ENCODE data around the gene MCOLN1. TPM values are rescaled to one million over a fixed set of nuclear protein-coding genes. Genes with fewer than 3 reads are reported as not detected.
A peak's percentile ranks its signal among the peaks of the same experiment; 100 is the strongest.

The MCOLN1 gene
- total and polyA plus RNA-seq, 9 of the 15 experiments (the other 6 are each of a cell fraction or from before 2014, with no cell fraction given) = 0.25 to 15.4 (median 7.1) TPM

DNA sequence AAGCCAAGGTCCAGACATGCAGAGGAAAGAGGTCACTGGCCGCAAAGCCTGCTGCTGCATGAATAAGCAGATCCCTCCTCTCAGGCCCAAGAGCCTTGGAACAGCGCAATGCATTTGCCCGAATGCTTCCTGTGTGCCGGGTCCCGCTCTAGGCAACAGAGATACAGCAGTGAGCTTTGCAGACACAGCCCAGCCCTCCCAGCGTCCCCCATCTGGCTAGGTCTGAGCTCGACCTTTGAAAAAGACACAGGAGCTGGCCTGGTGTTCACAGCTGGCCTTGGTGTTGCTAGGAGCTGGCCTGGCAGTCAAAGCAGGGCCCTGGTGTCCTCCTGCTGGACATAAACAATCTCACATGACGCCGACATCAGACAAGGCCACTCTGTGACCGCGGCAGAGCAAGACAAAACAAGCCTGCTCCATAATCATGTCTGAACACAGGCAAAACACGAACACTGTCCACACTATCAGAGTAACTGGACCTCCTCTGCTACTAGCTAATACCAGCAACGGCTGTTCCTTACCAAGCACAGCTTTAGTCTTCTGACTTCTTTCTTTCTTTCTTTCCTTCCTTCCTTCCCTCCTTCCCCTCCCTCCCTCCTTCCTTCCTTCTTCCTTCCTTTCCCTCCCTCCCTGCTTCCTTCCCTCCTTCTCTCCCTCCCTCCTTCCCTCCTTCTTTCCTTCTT is 27.9 kb upstream of the MCOLN1 start (continued):
- no peak for TF ChIP-seq NFYB (IDR thresholded peaks at IDR 0.05; ENCODE audit: extremely low read depth, insufficient read length)
- TF ChIP-seq TEAD4 (IDR thresholded peaks at IDR 0.05; ENCODE audit: low read length) = no peak
- TF ChIP-seq TEAD4 (CRISPR knock-in tag; IDR thresholded peaks at IDR 0.05; ENCODE audit: borderline replicate concordance) = no peak
- peak; percentile 52 for TF ChIP-seq RBBP5 (IDR thresholded peaks at IDR 0.05; ENCODE audit: borderline replicate concordance, insufficient read depth, low read length, poor library complexity, severe bottlenecking)
- no peak for TF ChIP-seq IRF9 (tag; IDR thresholded peaks at IDR 0.05)
- peak; percentile 32; the same call in 1 of the 2 replicates for TF ChIP-seq MTA2 (IDR thresholded peaks at IDR 0.05; ENCODE audit: low read depth)
- TF ChIP-seq, protein P1, sequence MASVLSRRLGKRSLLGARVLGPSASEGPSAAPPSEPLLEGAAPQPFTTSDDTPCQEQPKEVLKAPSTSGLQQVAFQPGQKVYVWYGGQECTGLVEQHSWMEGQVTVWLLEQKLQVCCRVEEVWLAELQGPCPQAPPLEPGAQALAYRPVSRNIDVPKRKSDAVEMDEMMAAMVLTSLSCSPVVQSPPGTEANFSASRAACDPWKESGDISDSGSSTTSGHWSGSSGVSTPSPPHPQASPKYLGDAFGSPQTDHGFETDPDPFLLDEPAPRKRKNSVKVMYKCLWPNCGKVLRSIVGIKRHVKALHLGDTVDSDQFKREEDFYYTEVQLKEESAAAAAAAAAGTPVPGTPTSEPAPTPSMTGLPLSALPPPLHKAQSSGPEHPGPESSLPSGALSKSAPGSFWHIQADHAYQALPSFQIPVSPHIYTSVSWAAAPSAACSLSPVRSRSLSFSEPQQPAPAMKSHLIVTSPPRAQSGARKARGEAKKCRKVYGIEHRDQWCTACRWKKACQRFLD (CRISPR knock-in tag; IDR thresholded peaks at IDR 0.05) = peak; percentile 55; the same call in 1 of the 2 replicates
- TF ChIP-seq BDP1 (IDR thresholded peaks at IDR 0.05; ENCODE audit: insufficient read depth, insufficient read length) = no peak
- no peak for TF ChIP-seq CREB1 (IDR thresholded peaks at IDR 0.05)
- TF ChIP-seq CREB1 (CRISPR knock-in tag; IDR thresholded peaks at IDR 0.05) = no peak
- no peak for TF ChIP-seq NR3C1 (CRISPR knock-in tag; IDR thresholded peaks at IDR 0.05)
- no peak for TF ChIP-seq ZNF584 (CRISPR knock-in tag; IDR thresholded peaks at IDR 0.05; ENCODE audit: low read depth)
- TF ChIP-seq ZNF445 (CRISPR knock-in tag; IDR thresholded peaks at IDR 0.05; ENCODE audit: low read depth) = no peak
- TF ChIP-seq CBX2 (IDR thresholded peaks at IDR 0.05; ENCODE audit: insufficient read depth, low read length, poor library complexity, severe bottlenecking) = no peak
- 0 out of 2 replicates have a peak, but pooled peaks have one; percentile 35 for TF ChIP-seq NBN (IDR thresholded peaks at IDR 0.05; ENCODE audit: low read depth)
- TF ChIP-seq ADNP (tag; IDR thresholded peaks at IDR 0.05) = no peak
- peak; percentile 91 for TF ChIP-seq MTA1 (IDR thresholded peaks at IDR 0.05; ENCODE audit: borderline replicate concordance)
- TF ChIP-seq, protein P2, sequence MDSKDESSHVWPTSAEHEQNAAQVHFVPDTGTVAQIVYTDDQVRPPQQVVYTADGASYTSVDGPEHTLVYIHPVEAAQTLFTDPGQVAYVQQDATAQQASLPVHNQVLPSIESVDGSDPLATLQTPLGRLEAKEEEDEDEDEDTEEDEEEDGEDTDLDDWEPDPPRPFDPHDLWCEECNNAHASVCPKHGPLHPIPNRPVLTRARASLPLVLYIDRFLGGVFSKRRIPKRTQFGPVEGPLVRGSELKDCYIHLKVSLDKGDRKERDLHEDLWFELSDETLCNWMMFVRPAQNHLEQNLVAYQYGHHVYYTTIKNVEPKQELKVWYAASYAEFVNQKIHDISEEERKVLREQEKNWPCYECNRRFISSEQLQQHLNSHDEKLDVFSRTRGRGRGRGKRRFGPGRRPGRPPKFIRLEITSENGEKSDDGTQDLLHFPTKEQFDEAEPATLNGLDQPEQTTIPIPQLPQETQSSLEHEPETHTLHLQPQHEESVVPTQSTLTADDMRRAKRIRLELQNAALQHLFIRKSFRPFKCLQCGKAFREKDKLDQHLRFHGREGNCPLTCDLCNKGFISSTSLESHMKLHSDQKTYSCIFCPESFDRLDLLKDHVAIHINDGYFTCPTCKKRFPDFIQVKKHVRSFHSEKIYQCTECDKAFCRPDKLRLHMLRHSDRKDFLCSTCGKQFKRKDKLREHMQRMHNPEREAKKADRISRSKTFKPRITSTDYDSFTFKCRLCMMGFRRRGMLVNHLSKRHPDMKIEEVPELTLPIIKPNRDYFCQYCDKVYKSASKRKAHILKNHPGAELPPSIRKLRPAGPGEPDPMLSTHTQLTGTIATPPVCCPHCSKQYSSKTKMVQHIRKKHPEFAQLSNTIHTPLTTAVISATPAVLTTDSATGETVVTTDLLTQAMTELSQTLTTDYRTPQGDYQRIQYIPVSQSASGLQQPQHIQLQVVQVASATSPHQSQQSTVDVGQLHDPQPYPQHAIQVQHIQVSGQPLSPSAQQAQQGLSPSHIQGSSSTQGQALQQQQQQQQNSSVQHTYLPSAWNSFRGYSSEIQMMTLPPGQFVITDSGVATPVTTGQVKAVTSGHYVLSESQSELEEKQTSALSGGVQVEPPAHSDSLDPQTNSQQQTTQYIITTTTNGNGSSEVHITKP (IDR thresholded peaks at IDR 0.05; ENCODE audit: partially characterized antibody) = no peak
- TF ChIP-seq SIN3A (IDR thresholded peaks at IDR 0.05; ENCODE audit: borderline replicate concordance in 2 of 2, control insufficient read depth in 1 of 2, low read depth in 2 of 2, low read length in 2 of 2) = no peak
- TF ChIP-seq ETV5 (CRISPR knock-in tag; IDR thresholded peaks at IDR 0.05; ENCODE audit: low read depth) = peak; percentile 37; the same call in 1 of the 2 replicates
- TF ChIP-seq ZSCAN29 (IDR thresholded peaks at IDR 0.05) = no peak

All from K562 (cell line).